IMR-90 (cell line): ENCODE data around the gene IQCM. TPM values are rescaled to one million over a fixed set of nuclear protein-coding genes. Genes with fewer than 3 reads are reported as not detected.

Experiments used
- ATAC-seq: fragments of 200-7000 bp; cut with Tn5 transposase; 2 replicates; pipeline ENCODE4 v1.9.1; 2020; ENCODE audit warnings: low read depth, mild to moderate bottlenecking, moderate library complexity
- BruUV-seq: library from RNA; stranded (reverse); fragments of 400-500 nt; replicated peaks from 2 replicates; lab custom pipeline; 2021; lab: Mats Ljungman, UMichigan
- CTCF ChIA-PET: fragments of 300-600 bp; formaldehyde crosslinking; extraction: SDS; loops from one replicate; lab custom pipeline; 2021; ENCODE audit warnings: antibody characterized with exemption; lab: Yijun Ruan, JAX
- POLR2A ChIA-PET: fragments of 300-600 bp; sonication (Branson Sonifier 250); formaldehyde crosslinking; loops from one replicate; lab custom pipeline; 2022; ENCODE audit warnings: antibody characterized with exemption; ENCODE audit not compliant: unreplicated experiment; lab: Charles Lee
- DNase-seq: peaks from one replicate; pipeline ENCODE4 v3.0.0; 2013
- H2AFZ ChIP-seq: replicated peaks from 2 replicates; pipeline ENCODE3; 2013; ENCODE audit warnings: low read length, mild to moderate bottlenecking; ENCODE audit not compliant: poor library complexity
- H2AK5ac ChIP-seq: 2 replicates; pipeline ENCODE4 v1.6.1; 2013; ENCODE audit warnings: low read depth, low read length, inconsistent platforms
- H2AK9ac ChIP-seq: replicated peaks from 2 replicates; pipeline ENCODE3; 2013; ENCODE audit warnings: mild to moderate bottlenecking, low read depth, low read length, moderate library complexity; ENCODE audit not compliant: poor library complexity
- H2BK120ac ChIP-seq: 2 replicates; pipeline ENCODE4 v1.6.1; 2013; ENCODE audit warnings: low read depth, low read length, inconsistent platforms
- H2BK15ac ChIP-seq: 3 replicates; pipeline ENCODE4 v1.6.1; 2013; ENCODE audit warnings: low read depth, low read length, inconsistent platforms
- H2BK20ac ChIP-seq: 2 replicates; pipeline ENCODE4 v1.6.1; 2013; ENCODE audit warnings: low read depth, mild to moderate bottlenecking, inconsistent platforms, low read length, moderate library complexity
- H2BK5ac ChIP-seq: 2 replicates; pipeline ENCODE4 v1.6.1; 2013; ENCODE audit warnings: mild to moderate bottlenecking, low read depth, low read length, inconsistent platforms; ENCODE audit not compliant: poor library complexity, severe bottlenecking
- H3K14ac ChIP-seq: replicated peaks from 2 replicates; pipeline ENCODE4 v1.6.1; 2013; ENCODE audit warnings: low read depth, low read length, inconsistent platforms
- H3K18ac ChIP-seq: 2 replicates; pipeline ENCODE4 v1.6.1; 2013; ENCODE audit warnings: low read depth, low read length, control low read depth
- H3K23ac ChIP-seq: 2 replicates; pipeline ENCODE4 v1.6.1; 2013; ENCODE audit warnings: low read depth, low read length, inconsistent platforms
- H3K27ac ChIP-seq: 2 replicates; pipeline ENCODE4 v1.5.1; 2013; ENCODE audit warnings: mild to moderate bottlenecking, control low read depth, low read length; ENCODE audit not compliant: insufficient read depth
- H3K27me3 ChIP-seq: 2 replicates; pipeline ENCODE4 v1.6.1; 2013; ENCODE audit warnings: low read length; ENCODE audit not compliant: control insufficient read depth, insufficient read depth
- H3K36me3 ChIP-seq: 2 replicates; pipeline ENCODE4 v1.6.1; 2013; ENCODE audit warnings: low read length, mixed read lengths; ENCODE audit not compliant: control insufficient read depth, insufficient read depth
- H3K4ac ChIP-seq: 2 replicates; pipeline ENCODE4 v1.6.1; 2013; ENCODE audit warnings: low read depth, low read length, inconsistent platforms
- H3K4me1 ChIP-seq: 2 replicates; pipeline ENCODE4 v1.6.1; 2013; ENCODE audit warnings: low read length, mixed read lengths; ENCODE audit not compliant: control insufficient read depth, insufficient read depth
- H3K4me2 ChIP-seq: 2 replicates; pipeline ENCODE4 v1.6.1; 2013; ENCODE audit warnings: low read depth, mild to moderate bottlenecking, control low read depth, low read length, moderate library complexity
- H3K4me3 ChIP-seq: 2 replicates; pipeline ENCODE4 v1.5.1; 2013; ENCODE audit warnings: low read depth, mild to moderate bottlenecking, control low read depth, low read length, moderate library complexity; ENCODE audit not compliant: insufficient read depth
- H3K56ac ChIP-seq: 2 replicates; pipeline ENCODE4 v1.6.1; 2013; ENCODE audit warnings: low read length, inconsistent platforms; ENCODE audit not compliant: insufficient read depth; ENCODE audit errors: extremely low read depth
- H3K79me1 ChIP-seq, 2 experiments: 2 replicates each; pipeline ENCODE4 v1.6.1; 2013; ENCODE audit warnings: low read length in 2 of 2, inconsistent platforms in 1 of 2, low read depth in 1 of 2
- H3K9ac ChIP-seq: 2 replicates; pipeline ENCODE4 v1.6.1; 2013; ENCODE audit warnings: low read depth, low read length, control low read depth
- H3K9me1 ChIP-seq: 2 replicates; pipeline ENCODE4 v1.6.1; 2013; ENCODE audit warnings: low read length, inconsistent platforms; ENCODE audit not compliant: insufficient read depth
- H3K9me3 ChIP-seq: 2 replicates; pipeline ENCODE4 v1.6.1; 2013; ENCODE audit warnings: low read length; ENCODE audit not compliant: control insufficient read depth, insufficient read depth
- H4K20me1 ChIP-seq: 2 replicates; pipeline ENCODE4 v1.6.1; 2013; ENCODE audit warnings: low read length, inconsistent platforms; ENCODE audit not compliant: insufficient read depth
- H4K5ac ChIP-seq: 2 replicates; pipeline ENCODE4 v1.6.1; 2013; ENCODE audit warnings: mild to moderate bottlenecking, low read depth, low read length, control low read depth
- H4K8ac ChIP-seq, 2 experiments: 2 replicates each; pipeline ENCODE4 v1.6.1; 2013; ENCODE audit warnings: low read depth in 2 of 2, low read length in 2 of 2, control low read depth in 1 of 2, inconsistent platforms in 1 of 2
- H4K91ac ChIP-seq: 2 replicates; pipeline ENCODE4 v1.6.1; 2013; ENCODE audit warnings: low read depth, low read length, inconsistent platforms; ENCODE audit not compliant: insufficient read depth
- CEBPB ChIP-seq: IDR thresholded peaks from 2 replicates; pipeline ENCODE4 v1.6.1; 2012; ENCODE audit warnings: low read depth, low read length, improper control_type of control experiment
- RAD21 ChIP-seq: IDR thresholded peaks from 2 replicates; pipeline ENCODE4 v1.6.1; 2012; ENCODE audit warnings: low read length, improper control_type of control experiment
- SMC3 ChIP-seq: fragments of 150-350 bp; IDR thresholded peaks from 2 replicates; pipeline ENCODE4 v1.6.1; 2016; ENCODE audit warnings: low read depth, mild to moderate bottlenecking, antibody characterized with exemption, low read length, moderate library complexity
- WGBS, 2 experiments: methylation state at CpG; one replicate each; pipeline versions ENCODE4 v1.1.5 to v1.1.7; 2013; ENCODE audit warnings: missing lambda C conversion rate in 2 of 2; ENCODE audit not compliant: insufficient read length in 1 of 2; ENCODE audit errors: extremely low coverage in 2 of 2; 5-methylcytosine and 5-hydroxymethylcytosine counted together
- dilution Hi-C: fragments of 300-500 bp; cut with HindIII; formaldehyde crosslinking; loops from one replicate; pipeline ENCODE4 v1.14.3; 2018; ENCODE audit warnings: low sequenced_read_pairs; ENCODE audit not compliant: unreplicated experiment
- in situ Hi-C: fragments of 300-500 bp; cut with MboI; formaldehyde crosslinking; loops from 3 replicates; pipeline ENCODE4 v1.14.3; 2019; ENCODE audit warnings: low sequenced_read_pairs, inconsistent platforms, mixed read lengths
- intact Hi-C: fragments of 100-400 bp; cut with micrococcal nuclease; formaldehyde crosslinking; loops from 2 replicates; pipeline ENCODE4 v1.10.0; 2022
- polyA plus RNA-seq, 3 experiments: library from polyadenylated mRNA; depleted of rRNA; stranded (reverse); fragments of >200 nt; gene quantifications; 2 replicates each; pipeline ENCODE4 v1.2.3, GENCODE V29; 2012; ENCODE audit warnings: low replicate concordance in 1 of 3
- total RNA-seq: library from RNA; depleted of rRNA; stranded (reverse); fragments of >200 nt; gene quantifications from 2 replicates; pipeline ENCODE4 v1.2.3, GENCODE V29; 2012

The IQCM gene
- total and polyA plus RNA-seq, 2 of the 4 experiments (the other 2 are of a cell fraction) = not detected

DNA sequence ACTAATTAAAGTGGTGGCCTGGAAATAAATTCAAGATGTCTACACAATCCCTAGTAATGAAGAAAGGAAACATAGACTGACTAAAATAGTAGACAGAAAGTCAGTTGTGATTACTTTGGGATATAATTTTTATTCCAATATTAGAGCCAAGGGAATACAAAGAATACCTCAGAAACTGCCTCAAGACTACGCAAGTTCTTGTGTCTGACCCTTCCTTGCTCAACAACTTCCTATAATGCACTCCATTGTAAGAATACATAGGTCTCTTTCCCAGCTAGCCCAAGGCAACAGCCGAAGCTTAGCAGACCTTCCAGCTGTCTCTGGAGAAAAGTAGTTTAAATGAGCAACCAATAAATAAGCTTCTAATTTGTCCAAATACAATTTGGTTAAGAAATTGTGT lies 315.9 kb downstream of the IQCM start:
- dilution Hi-C loops (no loop called here), in situ Hi-C loops (no loop called here)
- BruUV-seq = no TSS peak

More for the DNA sequence above, 315.9 kb downstream of the IQCM start:
- intact Hi-C loops = no loop called here
- Histone ChIP-seq H3K27ac (no peak overlapping the region), H2BK120ac (no peak overlapping the region), H3K14ac (no peak overlapping the region), H3K18ac (no peak overlapping the region), H2AK5ac (no peak overlapping the region), H3K56ac (no peak overlapping the region), H3K4ac (no peak overlapping the region), H2BK15ac (no peak overlapping the region), H2AFZ (no peak overlapping the region), H3K9me1 (no peaks in the 10 kb centered on the region), H4K8ac (no peak overlapping the region), H4K5ac (no peak overlapping the region), H2BK20ac (no peak overlapping the region), H3K9me3 (no peaks in the 10 kb centered on the region), H2AK9ac (no peak overlapping the region), H3K4me2 (no peak overlapping the region), H3K23ac (no peak overlapping the region), H4K20me1 (no peaks in the 10 kb centered on the region), H3K36me3 (no peaks in the 10 kb centered on the region), H3K27me3 (no peaks in the 10 kb centered on the region), H3K4me1 (no peaks in the 10 kb centered on the region), H4K91ac (no peak overlapping the region), H3K9ac (no peak overlapping the region), H3K79me1 (no peaks in the 10 kb centered on the region), H2BK5ac (no peak overlapping the region), H3K4me3 (no peak overlapping the region)
- ChIA-PET POLR2A (no interaction called here), CTCF (no interaction called here)
- DNase-seq (no peak), ATAC-seq (no peak)
- no CpG with 5 or more reads among the region's 2 CpGs for WGBS, 2 experiments
- TF ChIP-seq RAD21 (no peak), SMC3 (no peak), CEBPB (no peak)
